GM19463 (cell line): ENCODE data around the gene ELOVL1.
A peak's percentile ranks its signal among the peaks of the same experiment; 100 is the strongest.
"Not testable (repeated sequence)": the region's sequence is repeated elsewhere in the genome, so short reads cannot be mapped to it uniquely, and the experiment has no call there.

ENCODE experiments used
- ATAC-seq: cut with Tn5 transposase; IDR thresholded peaks from one replicate; pipeline ENCODE4 v1.9.1; 2021; ENCODE audit warnings: mild to moderate bottlenecking, moderate library complexity; ENCODE audit not compliant: unreplicated experiment

ELOVL1 gene

DNA sequence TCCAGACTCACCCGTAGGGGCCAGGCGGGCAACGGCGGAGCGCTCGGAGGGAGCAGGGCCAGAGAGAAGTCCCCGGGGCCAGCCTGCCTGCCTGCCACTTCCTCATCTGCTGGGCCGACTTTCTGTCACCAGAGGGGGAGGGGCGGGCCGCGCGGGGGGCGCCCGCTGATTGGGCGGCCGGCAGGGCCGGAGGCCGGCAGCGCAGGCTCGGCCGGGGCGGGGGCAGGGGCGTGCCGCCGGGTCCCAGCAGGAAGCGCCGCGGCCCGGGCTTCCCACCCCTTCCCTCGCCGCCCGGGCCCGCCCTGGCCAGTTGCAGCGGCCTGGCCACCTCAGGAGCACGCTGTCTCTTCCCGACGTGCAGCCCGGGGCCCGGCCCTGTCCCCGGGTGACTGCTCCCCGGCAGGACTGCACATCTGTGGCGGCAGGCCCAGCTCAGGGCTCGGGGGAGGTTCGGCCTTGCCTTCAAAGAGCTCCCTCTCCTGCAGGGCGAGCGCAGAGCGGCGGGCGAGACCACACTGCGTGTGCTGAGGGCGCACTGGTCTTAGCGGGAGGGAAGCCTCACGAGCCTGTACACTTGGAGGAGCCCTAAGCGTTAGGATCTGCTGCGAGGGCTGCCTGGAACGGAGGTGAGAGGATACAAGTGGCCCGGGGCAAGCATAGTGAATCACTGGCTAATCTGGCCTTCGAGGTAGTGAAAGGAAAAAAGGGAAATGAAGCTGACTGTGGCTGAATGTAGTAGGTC, at the start of gene ELOVL1:
TSS of gene ELOVL1 (minus strand) at position 108 of the 742 bp plus-strand sequence. CDS start 2,402 bp downstream, outside the sequence.
- peak; percentile 77 for ATAC-seq

DNA sequence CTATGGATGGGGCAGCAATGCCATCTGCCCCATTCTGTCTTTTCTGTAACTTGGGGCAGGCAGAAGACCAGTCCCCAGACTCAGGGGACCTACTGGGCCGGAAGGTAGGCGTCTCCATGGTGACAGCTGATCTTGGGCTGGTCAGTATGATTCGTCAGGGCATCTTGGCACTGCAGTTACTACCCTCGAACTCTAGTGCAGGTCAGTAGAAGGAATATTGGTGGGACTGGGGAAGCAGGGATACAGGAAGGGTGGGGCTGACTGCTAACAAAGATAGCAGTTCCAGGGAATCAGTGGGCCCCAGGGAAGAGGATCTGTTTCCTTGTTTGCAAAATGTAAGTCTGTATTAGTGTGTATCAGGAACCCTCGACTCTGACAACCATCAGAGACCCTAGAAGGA, 48.1 kb upstream of the ELOVL1 start:
- no peak for ATAC-seq

DNA sequence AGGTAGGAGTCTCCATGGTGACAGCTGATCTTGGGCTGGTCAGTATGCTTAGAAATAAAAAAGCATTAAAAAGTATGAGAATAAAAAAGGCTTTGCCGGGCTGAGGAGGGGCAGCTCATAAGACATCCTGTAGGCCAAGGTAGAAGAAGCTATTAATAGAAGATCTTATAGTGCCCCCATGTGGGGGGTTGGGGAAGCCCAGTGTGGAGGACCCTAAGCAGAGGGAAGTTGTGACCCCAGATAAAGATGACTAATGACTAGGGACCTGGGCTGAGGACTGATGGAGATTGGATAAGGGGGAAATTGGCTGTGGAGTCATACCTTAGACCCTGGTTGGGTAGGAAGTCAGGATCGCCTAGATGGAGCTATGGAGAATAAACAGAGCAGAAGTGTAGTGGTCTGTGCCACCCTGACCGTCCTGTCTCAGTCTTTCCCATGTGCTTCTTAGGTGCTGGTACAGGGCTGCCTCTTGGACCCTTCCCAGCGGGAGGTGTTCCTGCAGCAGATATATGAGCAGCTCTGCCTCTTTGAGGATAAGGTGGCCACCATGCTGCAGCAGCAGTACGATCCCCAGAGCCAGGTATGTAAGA, 46.9 kb upstream of the ELOVL1 start:
- no peak for ATAC-seq

DNA sequence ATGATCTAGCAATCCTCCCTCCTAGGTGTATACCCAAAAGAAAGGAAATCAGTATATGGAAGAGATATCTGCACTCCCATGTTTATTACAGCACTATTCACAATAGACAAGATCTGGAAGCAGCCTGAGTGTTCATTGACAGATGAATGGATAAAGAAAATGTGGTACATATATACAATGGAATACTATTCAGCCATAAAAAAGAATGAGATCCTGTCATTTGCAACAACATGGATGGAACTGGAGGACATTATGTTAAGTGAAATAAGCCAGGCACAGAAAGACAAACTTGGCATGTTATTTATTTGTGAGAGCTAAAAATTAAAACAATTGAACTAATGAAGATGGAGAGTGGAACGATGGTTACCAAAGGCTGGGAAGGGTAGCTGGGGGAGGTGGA, 45.6 kb upstream of the ELOVL1 start:
- ATAC-seq, result not testable (repeated sequence)

DNA sequence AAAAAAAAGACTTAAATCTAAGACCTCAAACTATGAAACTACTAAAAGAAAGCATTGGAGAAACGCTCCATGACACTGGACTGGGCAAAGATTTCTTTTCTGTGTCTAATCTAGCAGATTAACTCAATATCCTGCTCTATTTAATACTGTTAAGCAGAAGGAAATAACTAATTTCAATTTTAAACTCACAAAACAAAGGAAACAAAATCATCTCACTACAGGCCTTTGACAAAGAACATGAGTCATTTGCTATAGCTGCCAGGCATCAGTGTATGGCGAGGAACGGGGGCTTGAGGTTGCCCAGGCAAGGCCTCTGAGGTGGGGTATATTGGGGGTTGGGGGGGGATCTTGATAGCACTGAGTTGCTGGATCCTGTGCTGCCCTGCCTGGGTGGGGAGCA, 42.8 kb upstream of the ELOVL1 start:
- ATAC-seq, result no peak

DNA sequence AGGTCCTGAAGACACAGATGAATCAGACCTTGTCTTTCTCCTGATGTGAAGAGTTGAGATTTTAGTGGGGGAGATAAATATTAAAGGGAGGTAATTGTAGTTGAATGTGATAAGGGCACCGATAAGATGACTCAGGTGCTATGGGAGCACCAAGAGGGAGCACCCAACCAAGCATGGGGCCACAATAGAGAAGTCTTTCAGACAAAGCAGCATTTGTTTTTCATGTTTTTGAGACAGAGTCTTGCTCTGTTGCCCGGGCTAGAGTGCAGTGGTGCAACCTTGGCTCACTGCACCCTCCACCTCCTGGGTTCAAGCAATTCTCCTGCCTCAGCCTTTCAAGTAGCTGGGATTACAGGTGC, 38.0 kb upstream of the ELOVL1 start:
- ATAC-seq, result no peak

DNA sequence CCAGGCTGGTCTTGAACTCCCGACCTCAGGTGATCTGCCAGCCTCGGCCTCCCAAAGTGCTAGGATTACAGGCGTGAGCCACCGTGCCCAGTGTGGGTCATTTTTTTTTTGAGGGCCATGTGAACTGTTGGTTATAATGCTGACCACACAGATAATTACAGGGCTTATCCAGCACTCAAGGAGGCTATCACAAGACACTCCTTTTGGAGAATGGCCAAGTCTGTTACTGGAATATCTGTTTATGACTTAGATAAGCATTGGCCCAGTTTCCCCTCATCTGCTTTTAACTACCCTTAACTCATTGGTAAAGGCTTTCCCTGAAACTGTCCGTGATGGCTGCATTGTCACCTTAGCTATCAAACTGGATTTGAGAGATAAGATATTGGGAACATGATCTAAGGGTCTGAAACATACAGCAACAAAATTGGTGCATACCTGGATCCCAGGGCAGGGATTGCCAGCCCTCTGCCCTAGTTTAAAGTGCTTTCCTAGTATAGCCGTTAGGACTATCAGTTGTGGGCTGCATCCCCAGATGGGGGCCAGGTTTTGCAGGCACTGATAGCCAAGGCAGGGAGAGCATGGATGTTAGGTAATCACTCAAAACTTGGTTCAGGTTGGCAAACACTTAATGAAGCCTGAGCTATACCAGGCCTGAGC, 37.5 kb upstream of the ELOVL1 start:
- no peak for ATAC-seq

DNA sequence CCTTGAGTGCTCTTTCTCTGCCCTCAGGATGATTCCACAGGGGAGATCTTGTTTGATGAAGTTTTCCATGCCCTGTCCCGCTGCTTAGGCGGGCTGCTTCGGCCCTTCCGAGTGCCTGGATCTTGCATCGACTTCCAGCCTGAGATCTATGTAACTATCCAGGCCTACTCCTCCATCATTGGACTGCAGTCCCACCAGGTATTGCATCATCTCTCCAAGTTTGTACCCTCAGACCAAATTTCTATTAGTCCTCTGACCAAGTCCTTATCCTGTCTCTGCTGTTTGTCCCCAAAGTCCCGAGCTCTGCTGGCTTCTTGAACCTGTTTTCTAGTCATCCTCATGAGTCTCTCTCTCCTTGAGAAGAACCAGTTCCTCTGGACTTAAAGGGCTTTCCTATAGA, 36.5 kb upstream of the ELOVL1 start:
- ATAC-seq, result no peak

DNA sequence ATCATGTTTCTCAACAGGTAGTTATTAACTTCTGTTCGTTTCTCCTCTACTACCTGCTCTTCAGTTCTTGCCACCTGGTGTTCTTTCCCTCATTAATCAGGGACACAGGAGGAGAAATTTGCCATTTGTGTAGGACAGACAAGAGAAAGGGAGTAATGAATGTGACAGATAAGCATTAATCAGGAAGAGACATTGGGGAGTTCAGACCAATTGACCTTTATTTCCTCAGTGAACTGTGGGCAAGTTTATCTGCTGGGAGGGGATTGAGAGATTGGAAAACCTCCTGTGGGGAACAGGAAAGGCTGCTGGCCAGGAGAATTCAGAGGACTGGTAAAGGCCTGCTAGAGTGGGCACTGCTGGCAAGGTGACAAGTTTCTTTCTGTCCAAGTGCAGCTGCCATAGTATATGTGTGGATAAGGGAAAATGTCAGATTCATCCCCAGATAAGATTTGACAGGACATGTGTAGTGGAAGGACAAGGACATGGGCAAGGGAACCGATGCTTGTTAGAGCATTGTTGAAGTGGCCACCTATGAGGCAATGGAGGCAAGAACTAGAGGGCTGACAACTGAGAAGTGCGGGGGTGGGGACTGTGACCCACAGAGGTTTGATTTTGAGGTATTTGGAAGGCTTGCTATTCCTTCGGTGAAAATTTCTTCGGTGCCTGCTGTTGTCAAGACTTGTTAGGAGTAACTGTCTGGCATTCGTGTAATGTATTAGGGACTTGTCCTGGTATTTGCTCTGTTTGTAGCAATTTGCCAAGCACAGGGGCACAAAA, 34.5 kb upstream of the ELOVL1 start:
- ATAC-seq, result no peak

DNA sequence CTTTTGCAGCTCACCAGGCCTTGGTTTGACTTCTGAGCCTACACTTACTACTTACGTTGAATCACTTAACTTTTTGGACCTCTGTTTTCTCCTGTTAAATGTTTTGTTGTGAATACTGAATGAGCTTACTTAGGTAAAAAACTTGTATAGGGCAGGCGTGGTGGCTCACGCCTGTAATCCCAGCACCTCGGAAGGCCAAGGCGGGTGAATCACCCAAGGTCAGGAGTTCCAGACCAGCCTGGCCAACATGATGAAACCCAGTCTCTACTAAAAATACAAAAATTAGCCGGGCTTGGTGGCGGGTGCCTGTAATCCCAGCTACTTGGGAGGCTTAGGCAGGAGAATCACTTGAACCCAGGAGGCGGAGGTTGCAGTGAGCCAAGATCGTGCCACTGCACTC, 32.6 kb upstream of the ELOVL1 start:
- ATAC-seq, result not testable (repeated sequence)

DNA sequence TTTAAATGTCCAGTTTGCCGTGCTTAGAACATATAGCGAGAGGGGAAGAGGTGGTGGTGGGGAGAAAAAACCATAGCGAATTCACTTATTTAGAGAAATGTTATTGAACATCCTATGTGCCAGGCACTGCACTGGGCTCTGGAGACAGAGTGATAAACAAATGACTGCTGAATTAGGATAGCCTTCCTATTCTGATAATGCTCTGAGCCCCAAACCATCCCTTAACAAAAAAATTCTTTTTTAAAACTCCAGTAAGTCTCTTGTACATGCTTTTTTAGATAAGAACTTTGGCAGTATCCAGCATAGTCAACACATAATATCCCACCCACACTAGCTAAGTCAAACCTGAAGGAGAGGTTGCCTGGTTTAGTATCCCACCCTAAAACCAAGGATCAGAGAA, 30.4 kb upstream of the ELOVL1 start:
- no peak for ATAC-seq

DNA sequence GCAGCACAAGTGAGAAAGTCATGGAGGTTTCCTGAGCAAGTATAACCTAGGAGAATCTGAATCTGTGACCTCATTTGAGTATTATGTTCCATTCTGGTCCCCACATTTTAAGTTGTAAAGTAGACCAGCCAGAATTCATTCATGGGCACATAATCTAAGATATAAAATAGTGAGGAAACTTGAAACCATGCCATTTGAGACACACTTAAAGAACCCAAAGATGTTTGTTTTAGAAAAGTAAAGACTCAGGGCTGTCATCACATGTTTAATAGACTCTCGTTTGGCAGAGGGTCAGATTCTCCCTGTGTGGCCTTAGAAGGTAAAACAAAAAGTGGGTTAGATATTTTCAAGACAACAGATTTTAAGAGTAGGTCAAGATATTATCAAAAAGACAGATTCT, 28.2 kb upstream of the ELOVL1 start:
- ATAC-seq, result no peak

DNA sequence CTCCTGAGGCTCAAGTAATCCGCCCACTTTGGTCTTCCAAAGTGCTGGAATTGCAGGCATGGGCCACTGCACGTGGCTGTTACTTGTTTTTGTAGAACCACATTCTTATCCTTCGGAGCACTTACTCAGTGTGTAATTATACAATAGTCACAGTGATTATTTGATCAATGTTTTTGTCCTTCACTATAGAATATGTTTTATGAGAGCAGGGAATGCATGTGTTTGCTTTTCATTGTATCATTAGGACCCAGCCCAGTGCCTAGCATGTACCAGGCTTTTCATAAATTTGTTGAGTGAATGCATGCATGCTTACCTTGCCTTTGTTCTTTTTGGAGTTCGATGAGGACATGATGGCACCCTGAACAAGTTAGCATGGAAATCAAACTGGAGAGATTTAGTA, 27.7 kb upstream of the ELOVL1 start:
- ATAC-seq, result no peak

DNA sequence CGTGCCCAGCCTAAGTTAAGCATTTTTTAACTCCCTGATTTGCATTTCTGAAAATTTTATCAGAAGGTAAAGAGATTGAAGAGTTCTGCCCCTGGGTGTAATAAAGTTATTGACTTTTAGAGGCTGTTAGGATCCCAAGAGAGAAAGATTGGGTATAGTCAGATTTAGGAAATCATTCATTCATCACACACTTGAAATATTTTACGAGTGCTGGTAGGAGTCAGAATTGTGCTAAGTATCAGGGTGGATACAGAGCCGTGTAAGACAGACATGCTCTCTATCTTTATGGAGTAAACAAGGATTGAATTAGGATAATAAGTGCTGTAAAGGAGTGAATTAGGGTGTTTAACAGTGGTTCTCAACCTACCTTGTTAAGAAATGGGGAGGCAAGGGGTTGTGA, 24.9 kb upstream of the ELOVL1 start:
- no peak for ATAC-seq

DNA sequence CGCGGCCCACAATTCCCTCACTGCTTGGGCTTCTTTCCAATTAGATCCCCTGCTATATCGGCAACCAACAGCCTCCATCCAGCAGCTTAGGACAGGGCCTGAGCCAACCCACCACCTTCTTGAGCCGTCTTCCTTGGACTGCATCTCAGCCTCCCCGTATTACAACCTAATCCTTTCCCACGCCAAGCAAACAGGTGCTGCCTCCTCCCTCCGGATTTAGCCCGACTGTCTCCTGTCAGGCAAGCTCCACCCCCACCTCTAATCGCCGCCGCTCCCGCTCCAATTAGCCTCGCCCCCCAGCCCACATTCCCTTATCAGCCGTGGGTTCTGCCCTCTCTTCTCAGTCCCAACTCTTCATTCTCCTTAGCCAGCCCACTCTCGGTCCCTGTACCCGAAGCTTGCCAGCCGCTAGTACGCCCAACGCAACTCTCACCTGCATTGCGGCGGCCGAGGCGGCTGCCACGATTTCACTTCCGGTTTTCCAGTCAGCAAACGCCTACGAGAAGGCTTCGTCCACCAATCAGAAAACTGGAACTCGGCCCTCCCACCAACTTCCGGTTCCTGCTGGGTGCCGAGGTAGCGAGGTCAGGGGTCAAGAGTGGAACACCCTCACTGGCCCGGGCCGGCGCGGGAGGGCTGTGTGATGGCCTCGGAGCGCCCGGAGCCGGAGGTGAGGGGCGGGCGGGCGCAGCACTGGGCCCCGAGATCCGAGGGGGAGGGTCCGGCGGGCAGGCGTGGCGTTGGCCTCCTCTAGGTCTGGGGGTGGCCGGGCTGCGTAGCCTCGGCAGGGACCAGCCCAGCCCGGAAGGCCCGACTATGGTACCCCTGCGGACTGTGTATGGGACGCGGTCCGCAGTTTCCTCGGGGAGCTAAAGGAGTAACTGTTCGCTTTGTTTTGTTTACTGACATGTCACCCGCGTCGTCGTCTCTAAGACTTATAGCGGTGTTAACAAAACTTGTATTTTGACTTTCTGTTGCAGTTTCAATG, 21.8 kb upstream of the ELOVL1 start, which contains the start of the genes MED8 and SZT2:
TSS of gene MED8 (minus strand) at position 475 of the 988 bp plus-strand sequence. CDS start at position 439, 36 bp downstream.
TSS of gene SZT2 (plus strand) at position 574 of the 988 bp plus-strand sequence. CDS start at position 644, 70 bp downstream.
- ATAC-seq, result peak; percentile 90

DNA sequence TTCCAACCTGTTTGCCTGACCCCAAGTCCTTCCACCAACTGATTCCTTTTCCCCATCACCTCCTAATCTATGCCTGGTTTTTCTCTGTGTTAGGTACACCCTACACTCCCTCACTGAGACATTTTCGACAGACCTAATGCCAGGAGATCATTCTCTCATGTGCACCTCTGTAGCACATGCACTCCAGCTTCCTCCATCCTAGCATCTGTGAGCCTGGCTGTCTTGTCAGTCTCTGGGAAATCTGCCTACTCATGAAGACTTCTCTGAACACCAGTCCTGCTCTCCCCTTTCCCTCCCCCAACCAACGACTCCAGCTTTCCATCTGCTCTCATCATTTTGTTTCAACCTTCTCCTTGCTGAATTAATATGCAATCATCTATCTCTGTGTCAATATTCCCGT, 20.8 kb upstream of the ELOVL1 start:
- no peak for ATAC-seq

DNA sequence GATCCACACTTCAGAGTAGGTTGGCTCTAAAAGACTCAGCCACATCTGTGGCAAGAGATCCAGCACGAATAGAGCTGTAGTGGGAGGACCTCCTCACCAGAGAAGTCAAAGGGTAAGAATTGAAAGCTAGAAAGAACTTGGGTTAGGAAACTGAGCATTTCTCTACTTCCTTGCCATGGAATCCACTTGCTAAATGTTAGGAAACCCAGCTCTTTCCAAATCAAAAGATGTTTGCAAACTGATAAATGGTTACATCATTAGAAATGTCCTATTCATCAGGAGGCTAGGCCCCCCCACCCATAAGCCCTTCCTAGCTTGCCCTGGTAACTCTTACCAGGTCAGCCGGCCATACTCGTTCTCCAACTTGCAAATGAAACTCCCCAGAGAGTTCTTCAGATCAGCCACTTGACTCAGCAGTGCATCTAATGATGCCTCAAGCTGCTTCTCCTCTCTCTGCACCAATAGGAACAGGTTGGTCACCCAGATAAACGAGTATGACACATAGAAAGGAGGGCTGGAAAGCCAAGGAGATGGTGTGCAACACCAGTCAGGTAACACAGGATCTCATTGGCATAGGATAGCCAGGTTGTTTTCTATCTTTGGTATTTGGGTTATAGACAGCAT, 20.3 kb upstream of the ELOVL1 start:
- ATAC-seq, result no peak

DNA sequence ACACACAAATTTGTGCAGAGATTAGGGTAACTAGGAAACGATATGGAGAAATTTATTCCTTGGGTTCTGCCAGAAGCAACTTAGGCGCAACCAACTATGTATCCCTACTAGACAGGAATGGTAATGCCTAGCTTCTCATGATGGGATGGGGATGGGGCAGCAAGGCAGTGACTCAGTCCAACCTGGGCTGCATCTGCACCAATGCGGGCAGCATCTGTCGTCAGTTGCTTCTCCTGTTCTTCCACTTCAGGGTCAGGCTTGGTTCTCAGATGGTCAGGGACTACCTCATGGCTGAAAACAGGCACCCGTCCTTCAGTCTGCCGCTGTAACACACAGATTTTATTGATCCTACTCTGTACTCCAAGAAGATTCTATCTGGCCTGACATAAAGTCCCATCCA, 18.9 kb upstream of the ELOVL1 start:
- no peak for ATAC-seq

DNA sequence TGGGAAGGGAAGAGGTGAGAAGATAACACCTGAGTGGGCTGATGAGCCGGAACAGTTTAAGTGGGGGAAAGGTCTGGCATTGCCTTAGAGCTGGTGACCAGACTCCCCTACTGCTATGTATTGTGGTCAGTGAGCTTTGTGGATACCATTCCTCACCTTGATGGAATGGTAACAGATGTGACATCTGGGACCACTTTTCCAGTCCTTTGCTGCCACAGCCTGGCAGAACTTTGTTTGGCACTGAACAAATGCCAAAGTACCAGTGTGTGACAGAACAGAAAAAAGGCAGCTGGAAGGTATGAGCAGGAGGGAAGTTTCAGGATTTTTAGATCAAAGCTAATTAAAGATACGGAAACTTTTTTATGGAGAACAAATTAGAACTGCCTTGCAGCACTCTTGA, 15.6 kb upstream of the ELOVL1 start:
- no peak for ATAC-seq
